HG02610 (cell line): Measurements from ENCODE around the gene HP.
"Not testable (repeated sequence)": the region's sequence is repeated elsewhere in the genome, so short reads cannot be mapped to it uniquely, and the experiment has no call there.

Experiments
- ATAC-seq: cut with Tn5 transposase; IDR thresholded peaks from one replicate; pipeline ENCODE4 v1.9.1; 2021; ENCODE audit warnings: mild to moderate bottlenecking, moderate library complexity; ENCODE audit not compliant: unreplicated experiment

HP gene

GRCh38 chr16:72042157-72042660 is 12.1 kb upstream of the HP start:
- no peak for ATAC-seq

- no peak for ATAC-seq
Observed at GRCh38 chr16:72043058-72043457, 11.2 kb upstream of the HP start.

- ATAC-seq, result no peak
Observed at GRCh38 chr16:72043539-72043938, 10.8 kb upstream of the HP start.

GRCh38 chr16:72044296-72044695 is 10.0 kb upstream of the HP start:
- ATAC-seq, result no peak

- ATAC-seq, result no peak
Observed at GRCh38 chr16:72044825-72045359, 9.4 kb upstream of the HP start.

- no peak for ATAC-seq
Observed at GRCh38 chr16:72049110-72049509, 5.2 kb upstream of the HP start.

GRCh38 chr16:72050769-72051464 is 3.4 kb upstream of the HP start:
- ATAC-seq, result no peak

GRCh38 chr16:72051818-72052217 is 2.5 kb upstream of the HP start:
- ATAC-seq, result no peak

- ATAC-seq, result no peak
Observed at GRCh38 chr16:72055911-72056310, 1.6 kb downstream of the HP start.

GRCh38 chr16:72057313-72057712 is 3.0 kb downstream of the HP start:
- not testable (repeated sequence) for ATAC-seq

GRCh38 chr16:72059060-72059459 is 4.8 kb downstream of the HP start:
- not testable (repeated sequence) for ATAC-seq

GRCh38 chr16:72060405-72060804 is 6.1 kb downstream of the HP start:
- no peak for ATAC-seq

- ATAC-seq, result no peak
Observed at GRCh38 chr16:72061564-72061963, 7.3 kb downstream of the HP start.

GRCh38 chr16:72064361-72064894 is 10.1 kb downstream of the HP start:
- ATAC-seq, result no peak

- ATAC-seq, result no peak
Observed at GRCh38 chr16:72066747-72067146, 12.4 kb downstream of the HP start.

- no peak for ATAC-seq
Observed at GRCh38 chr16:72068930-72069329, 14.6 kb downstream of the HP start.

GRCh38 chr16:72072514-72073342 is 18.4 kb downstream of the HP start:
- no peak for ATAC-seq

- no peak for ATAC-seq
Observed at GRCh38 chr16:72073560-72074230, 19.4 kb downstream of the HP start.

- not testable (repeated sequence) for ATAC-seq
Observed at GRCh38 chr16:72075067-72075466, 20.8 kb downstream of the HP start.

- not testable (repeated sequence) for ATAC-seq
Observed at GRCh38 chr16:72076991-72077706, 22.8 kb downstream of the HP start.
